Keratinocyte (primary cell): ENCODE measurements around the gene PTPN12. TPM values are rescaled to one million over a fixed set of nuclear protein-coding genes. Genes with fewer than 3 reads are reported as not detected.
"Not testable (repeated sequence)": the region's sequence is repeated elsewhere in the genome, so short reads cannot be mapped to it uniquely, and the experiment has no call there.

Experiments used
- DNase-seq: peaks from one replicate; pipeline ENCODE4 v3.0.0-alpha.2; 2011; ENCODE audit warnings: low read depth, missing footprints, low spot score
- FAIRE-seq: peaks from 2 replicates; lab custom pipeline; 2011; peaks lifted over from hg19 to GRCh38; lab: Jason Lieb, UNC
- H2AFZ ChIP-seq: 2 replicates; pipeline ENCODE4 v1.6.0; 2012; ENCODE audit warnings: low read length, control low read depth, inconsistent platforms; ENCODE audit not compliant: control insufficient read depth
- H3K27ac ChIP-seq: 2 replicates; pipeline ENCODE4 v1.5.1; 2011; ENCODE audit warnings: low read length; ENCODE audit not compliant: control insufficient read depth, insufficient read depth
- H3K27me3 ChIP-seq: 3 replicates; pipeline ENCODE4 v1.6.0; 2011; ENCODE audit warnings: low read length; ENCODE audit not compliant: control insufficient read depth, insufficient read depth; ENCODE audit errors: extremely low read depth
- H3K36me3 ChIP-seq, 2 experiments: 2 replicates in 1 of 2; 3 replicates in 1 of 2; pipeline ENCODE4 v1.5.1; 2011; ENCODE audit warnings: low read length in 2 of 2, mild to moderate bottlenecking in 1 of 2; ENCODE audit not compliant: control insufficient read depth in 2 of 2, insufficient read depth in 2 of 2; ENCODE audit errors: extremely low read depth in 1 of 2
- H3K4me1 ChIP-seq: 3 replicates; pipeline ENCODE4 v1.5.1; 2011; ENCODE audit warnings: low read length; ENCODE audit not compliant: control insufficient read depth, insufficient read depth; ENCODE audit errors: extremely low read depth
- H3K4me2 ChIP-seq: 3 replicates; pipeline ENCODE4 v1.6.0; 2011; ENCODE audit warnings: low read depth, low read length; ENCODE audit not compliant: control insufficient read depth, insufficient read depth; ENCODE audit errors: extremely low read depth
- H3K4me3 ChIP-seq, 3 experiments: fragments of 200-600 bp in 1 of 3; sonication (generic) in 1 of 3; 2 replicates in 2 of 3; 3 replicates in 1 of 3; pipeline ENCODE4 v1.5.1; 2011 to 2016; ENCODE audit warnings: low read length in 3 of 3, mild to moderate bottlenecking in 3 of 3, control low read depth in 2 of 3, inconsistent platforms in 1 of 3, low read depth in 1 of 3, mixed read lengths in 1 of 3, mixed run types in 1 of 3, moderate library complexity in 1 of 3; ENCODE audit not compliant: control insufficient read depth in 2 of 3, insufficient read depth in 2 of 3; ENCODE audit errors: extremely low read depth in 1 of 3
- H3K79me2 ChIP-seq: 2 replicates; pipeline ENCODE4 v1.6.0; 2012; ENCODE audit warnings: low read length; ENCODE audit not compliant: control insufficient read depth, insufficient read depth
- H3K9ac ChIP-seq: 3 replicates; pipeline ENCODE4 v1.6.0; 2011; ENCODE audit warnings: low read length; ENCODE audit not compliant: control insufficient read depth, insufficient read depth; ENCODE audit errors: extremely low read depth
- H3K9me1 ChIP-seq: 3 replicates; pipeline ENCODE4 v1.6.0; 2011; ENCODE audit warnings: low read length; ENCODE audit not compliant: control insufficient read depth, insufficient read depth; ENCODE audit errors: extremely low read depth
- H3K9me3 ChIP-seq: 2 replicates; pipeline ENCODE4 v1.5.1; 2012; ENCODE audit warnings: low read depth, low read length; ENCODE audit not compliant: control insufficient read depth
- H4K20me1 ChIP-seq: 3 replicates; pipeline ENCODE4 v1.6.0; 2011; ENCODE audit warnings: low read length; ENCODE audit not compliant: control insufficient read depth, insufficient read depth; ENCODE audit errors: extremely low read depth
- CTCF ChIP-seq, 3 experiments: IDR thresholded peaks in 1 of 3; conservative IDR thresholded peaks in 1 of 3; optimal IDR thresholded peaks in 1 of 3; 2 replicates in 2 of 3; 3 replicates in 1 of 3; pipeline versions ENCODE3 to v1.5.1; 2011; ENCODE audit warnings: low read length in 3 of 3, mild to moderate bottlenecking in 3 of 3, moderate library complexity in 2 of 3, control low read depth in 1 of 3, inconsistent platforms in 1 of 3; ENCODE audit not compliant: insufficient read depth in 2 of 3; ENCODE audit errors: extremely low read depth in 1 of 3
- EZH2 ChIP-seq: IDR thresholded peaks from one replicate; pipeline ENCODE4 v1.6.1; 2012; ENCODE audit warnings: inconsistent platforms, mild to moderate bottlenecking, low read length, moderate library complexity
- dilution Hi-C: fragments of 300-500 bp; cut with MboI; formaldehyde crosslinking; loops from one replicate; pipeline ENCODE4 v1.7.0; 2020; ENCODE audit warnings: low sequenced_read_pairs; ENCODE audit not compliant: extremely low pct_ligation_motif_present
- polyA plus RNA-seq, 5 experiments: library from polyadenylated mRNA; depleted of rRNA in 3 of 5; stranded (reverse) in 3 of 5; stranded (forward) in 1 of 5; unstranded in 1 of 5; fragments of >200 nt; gene quantifications; 1 replicate in 1 of 5; 2 replicates in 3 of 5; 3 replicates in 1 of 5; pipeline versions ENCODE4 v1.2.1 to v1.2.3, GENCODE V29; 2011 to 2012; ENCODE audit warnings: missing spikeins in 2 of 5, low read depth in 1 of 5, low replicate concordance in 1 of 5

The PTPN12 gene
- polyA plus RNA-seq, 1 donor (not counting 4 experiments of a cell fraction or from before 2014, with no cell fraction given) = 61.1 TPM

DNA sequence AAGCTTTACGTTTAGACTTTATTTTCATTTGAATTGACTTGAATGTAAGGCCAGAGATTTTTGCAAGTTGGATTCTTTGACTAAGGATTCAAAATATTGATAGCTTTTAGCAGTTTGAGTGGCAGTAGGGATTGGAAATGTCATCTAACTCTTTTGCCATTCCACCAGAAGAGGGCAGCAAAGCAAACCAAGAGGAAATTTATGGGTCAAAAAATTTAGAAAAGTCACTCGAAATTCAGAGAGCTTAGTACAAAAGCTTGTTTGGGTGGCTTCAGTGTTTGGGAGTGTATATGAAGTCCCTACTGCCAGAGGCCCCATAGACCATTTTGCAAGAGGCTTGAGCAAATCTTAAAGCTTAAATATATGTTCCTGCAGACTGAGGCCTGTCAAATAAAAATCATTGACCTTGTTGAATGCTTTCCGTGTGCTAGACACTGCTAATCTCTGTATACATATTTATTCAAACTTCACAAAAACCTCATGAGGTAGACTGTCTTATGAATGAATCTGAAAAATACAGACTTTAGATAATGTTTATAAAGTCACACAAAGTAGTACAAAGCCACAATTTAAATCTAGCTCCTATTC lies 114.6 kb downstream of the PTPN12 start:
- DNase-seq (no peak), FAIRE-seq (no peak)
- Histone ChIP-seq H3K79me2 (no peaks in the 10 kb centered on the region), H3K9me1 (no peaks in the 10 kb centered on the region), H3K4me1 (no peaks in the 10 kb centered on the region), H3K9ac (no peak overlapping the region), H4K20me1 (no peaks in the 10 kb centered on the region), H3K27ac (no peak overlapping the region), H3K36me3 (peaks cover 5 to 10% of the 10 kb centered on the region in 2 experiments), H3K4me3 (no peak overlapping the region), H3K4me2 (no peak overlapping the region), H3K27me3 (no peaks in the 10 kb centered on the region), H3K9me3 (no peaks in the 10 kb centered on the region), H2AFZ (no peak overlapping the region)
- dilution Hi-C loops = no loop called here
- TF ChIP-seq CTCF (optimal IDR thresholded peaks at IDR 0.05 in 1 of 3, IDR thresholded peaks at IDR 0.05 in 1 of 3, conservative IDR thresholded peaks at IDR 0.05 in 1 of 3; ENCODE audit: extremely low read depth in 1 of 3, insufficient read depth in 2 of 3, low read length in 3 of 3) (peak in 2 of 3 experiments; percentile 46 to 49), EZH2 (no peak)

DNA sequence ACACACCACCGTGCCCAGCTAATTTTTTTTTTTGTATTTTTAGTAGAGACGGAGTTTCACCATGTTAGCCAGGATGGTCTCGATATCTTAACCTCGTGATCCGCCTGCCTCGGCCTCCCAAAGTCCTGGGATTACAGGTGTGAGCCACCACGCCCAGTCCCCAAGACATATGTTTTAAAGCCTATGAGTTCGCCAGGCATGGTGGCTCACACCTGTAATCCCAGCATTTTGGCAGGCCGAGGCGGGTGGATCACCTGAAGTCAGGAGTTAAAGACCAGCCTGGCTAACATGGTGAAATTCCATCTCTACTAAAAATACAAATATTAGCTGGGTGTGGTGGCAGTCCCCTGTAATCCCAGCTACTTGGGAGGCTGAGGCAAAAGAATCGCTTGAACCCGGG lies 115.7 kb downstream of the PTPN12 start:
- H3K9me1 ChIP-seq, H3K79me2 ChIP-seq, H3K4me3 ChIP-seq, H3K9me3 ChIP-seq, H4K20me1 ChIP-seq, H3K4me2 ChIP-seq, DNase-seq, H3K27me3 ChIP-seq, H3K9ac ChIP-seq, H2AFZ ChIP-seq, FAIRE-seq, H3K27ac ChIP-seq, dilution Hi-C loops, H3K4me1 ChIP-seq: not testable (repeated sequence)
- peaks cover 9 to 10% of the 10 kb centered on the region in 2 experiments for H3K36me3 ChIP-seq

DNA sequence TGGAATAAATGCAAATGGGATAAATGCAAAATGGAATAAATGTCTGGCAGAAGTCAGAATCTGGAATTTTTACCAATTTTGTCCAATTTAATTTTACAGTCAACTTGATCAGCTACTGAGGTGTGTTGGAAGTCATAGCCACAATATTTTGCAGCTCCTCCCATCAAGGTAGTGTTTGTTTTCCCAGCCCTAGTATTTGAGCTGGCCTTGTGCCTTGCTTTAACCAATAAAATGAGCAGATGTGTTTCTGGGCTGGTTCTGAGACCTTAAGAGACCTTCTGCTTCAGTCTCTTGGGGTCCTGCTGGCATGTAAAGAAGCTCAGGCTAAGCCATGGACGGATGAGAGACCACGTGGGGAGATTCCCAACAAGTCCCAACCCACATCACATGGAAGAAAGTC lies 116.5 kb downstream of the PTPN12 start:
- Histone ChIP-seq H3K27me3 (no peaks in the 10 kb centered on the region), H3K4me2 (no peak overlapping the region), H4K20me1 (no peaks in the 10 kb centered on the region), H3K27ac (no peak overlapping the region), H3K4me3 (no peak overlapping the region), H3K9ac (no peak overlapping the region), H3K9me3 (no peaks in the 10 kb centered on the region), H3K79me2 (no peaks in the 10 kb centered on the region), H3K4me1 (no peaks in the 10 kb centered on the region), H3K36me3 (peaks cover 9 to 10% of the 10 kb centered on the region in 2 experiments), H3K9me1 (no peaks in the 10 kb centered on the region), H2AFZ (no peak overlapping the region)
- FAIRE-seq (no peak), DNase-seq (no peak)
- dilution Hi-C loops = no loop called here
- no peak for TF ChIP-seq CTCF (optimal IDR thresholded peaks at IDR 0.05 in 1 of 3, IDR thresholded peaks at IDR 0.05 in 1 of 3, conservative IDR thresholded peaks at IDR 0.05 in 1 of 3; ENCODE audit: extremely low read depth in 1 of 3, insufficient read depth in 2 of 3, low read length in 3 of 3)
- TF ChIP-seq EZH2 = no peak
